ENCODE measurements around the gene BARHL1.

- TF ChIP-seq CTCF (IDR thresholded peaks at IDR 0.05) (no peak), POLR2A (IDR thresholded peaks at IDR 0.05) (no peak)
These were observed 33.4 kb downstream of the BARHL1 start for GRCh38 chr9:132615774-132616173.

Data from Peyer's patch (tissue), 4 donors.